K562 (cell line): ENCODE measurements around the gene PTGFR. TPM values are rescaled to one million over a fixed set of nuclear protein-coding genes. Genes with fewer than 3 reads are reported as not detected.

ENCODE experiments used
- ATAC-seq: fragments of 200-7000 bp; cut with Tn5 transposase; 3 replicates; pipeline ENCODE4 v1.9.1; 2020; ENCODE audit warnings: moderate library complexity
- BruUV-seq: library from RNA; stranded (reverse); fragments of 400-500 nt; replicated peaks from 2 replicates; lab custom pipeline; 2021; lab: Mats Ljungman, UMichigan
- CTCF ChIA-PET: fragments of 300-600 bp; formaldehyde crosslinking; extraction: SDS; loops from one replicate; lab custom pipeline; 2021; ENCODE audit warnings: low intra/inter-chr PET ratio; lab: Yijun Ruan, JAX
- POLR2A ChIA-PET: fragments of 300-600, 350-650 bp; sonication (Branson Sonifier 250); formaldehyde crosslinking; extraction: SDS; loops from one replicate; lab custom pipeline; 2021; ENCODE audit warnings: antibody characterized with exemption, inconsistent platforms; lab: Yijun Ruan, JAX
- DNase-seq, 4 experiments: peaks; one replicate each; pipeline versions ENCODE4 v3.0.0 to v3.0.0-alpha.2; 2011 to 2018; ENCODE audit warnings: low spot score in 3 of 4, mixed read lengths in 3 of 4; ENCODE audit errors: extremely low read depth in 1 of 4
- FAIRE-seq: peaks from 2 replicates; lab custom pipeline; 2011; peaks lifted over from hg19 to GRCh38; lab: Jason Lieb, UNC
- H2AFZ ChIP-seq: 2 replicates; pipeline ENCODE4 v1.6.0; 2011; ENCODE audit warnings: low read depth, low read length, control low read depth, inconsistent platforms
- H3K27ac ChIP-seq: fragments of 200-600 bp; 3 replicates; pipeline ENCODE4 v1.8.0; 2011; ENCODE audit warnings: low read depth, mild to moderate bottlenecking, control low read depth, inconsistent platforms, low read length, moderate library complexity, mixed read lengths; ENCODE audit errors: extremely low read depth
- H3K27me3 ChIP-seq, 2 experiments: fragments of 300-600 bp in 1 of 2; 2 replicates in 1 of 2; 3 replicates in 1 of 2; pipeline versions ENCODE4 v1.6.0 to v1.8.0; 2011; ENCODE audit warnings: inconsistent platforms in 2 of 2, low read length in 2 of 2, mild to moderate bottlenecking in 1 of 2, mixed read lengths in 1 of 2, moderate library complexity in 1 of 2; ENCODE audit not compliant: control insufficient read depth in 2 of 2, insufficient read depth in 2 of 2
- H3K36me3 ChIP-seq: fragments of 300-600 bp; 3 replicates; pipeline ENCODE4 v1.8.0; 2011; ENCODE audit warnings: mild to moderate bottlenecking, low read length, inconsistent platforms; ENCODE audit not compliant: control insufficient read depth, insufficient read depth
- H3K4me1 ChIP-seq, 2 experiments: fragments of 200-600 bp in 1 of 2; replicated peaks in 1 of 2; 2 replicates in 1 of 2; 3 replicates in 1 of 2; pipeline versions ENCODE4 v1.5.1 to v1.8.0; 2011; ENCODE audit warnings: inconsistent platforms in 2 of 2, low read length in 2 of 2, mild to moderate bottlenecking in 1 of 2, mixed read lengths in 1 of 2, moderate library complexity in 1 of 2; ENCODE audit not compliant: control insufficient read depth in 2 of 2, insufficient read depth in 2 of 2
- H3K4me2 ChIP-seq: 2 replicates; pipeline ENCODE4 v1.6.1; 2011; ENCODE audit warnings: low read length, control low read depth, inconsistent platforms, mixed read lengths; ENCODE audit not compliant: insufficient read depth
- H3K4me3 ChIP-seq: fragments of 200-600 bp; sonication (generic), shearing (Covaris generic); 2 replicates; pipeline ENCODE4 v1.5.1; 2016; ENCODE audit warnings: control low read depth, inconsistent platforms
- H3K79me2 ChIP-seq: fragments of 200-600 bp; 3 replicates; pipeline ENCODE4 v1.8.0; 2011; ENCODE audit warnings: low read length, inconsistent platforms; ENCODE audit not compliant: control insufficient read depth, insufficient read depth
- H3K9ac ChIP-seq, 2 experiments: 2 replicates each; pipeline versions ENCODE4 v1.6.0 to v1.6.1; 2011; ENCODE audit warnings: low read depth in 2 of 2, low read length in 2 of 2, control low read depth in 1 of 2, inconsistent platforms in 1 of 2, mild to moderate bottlenecking in 1 of 2, mixed read lengths in 1 of 2; ENCODE audit not compliant: insufficient read depth in 1 of 2
- H3K9me1 ChIP-seq: one replicate; pipeline ENCODE4 v1.6.0; 2011; ENCODE audit warnings: inconsistent platforms, mild to moderate bottlenecking, low read length, moderate library complexity; ENCODE audit not compliant: control insufficient read depth, insufficient read depth
- H3K9me3 ChIP-seq: replicated peaks from 2 replicates; pipeline ENCODE4 v1.5.1; 2011; ENCODE audit warnings: low read depth, low read length, inconsistent platforms; ENCODE audit not compliant: control insufficient read depth, insufficient read depth
- H4K20me1 ChIP-seq: replicated peaks from 2 replicates; pipeline ENCODE4 v1.6.1; 2011; ENCODE audit warnings: low read length, inconsistent platforms, mixed read lengths; ENCODE audit not compliant: control insufficient read depth, insufficient read depth
- POLR2A ChIP-seq: fragments of 450-650 bp; conservative IDR thresholded peaks from 2 replicates; pipeline ENCODE4 v1.6.1; 2016
- TAF9B ChIP-seq: fragments of 450-650 bp; IDR thresholded peaks from 2 replicates; pipeline ENCODE4 v1.6.1; 2018; ENCODE audit warnings: mild to moderate bottlenecking; ENCODE audit not compliant: partially characterized antibody
- ZNF699 ChIP-seq: fragments of 250-450 bp; sonication (Bioruptor Pico); IDR thresholded peaks from 2 replicates; pipeline ENCODE4 v1.8.0; 2021; ENCODE audit warnings: mild to moderate bottlenecking, moderate library complexity; ENCODE audit not compliant: insufficient replicate concordance
- ZSCAN32 ChIP-seq: fragments of 450-650 bp; formaldehyde crosslinking; IDR thresholded peaks from 2 replicates; pipeline ENCODE4 v1.4.0; 2020; ENCODE audit warnings: mild to moderate bottlenecking, moderate library complexity
- WGBS: fragments of 100-300 bp; shearing (Covaris generic); methylation state at CpG from one replicate; pipeline ENCODE4 v1.1.6; 2016; ENCODE audit warnings: low coverage, mixed read lengths; ENCODE audit not compliant: insufficient coverage; ENCODE audit errors: missing lambda C conversion rate; 5-methylcytosine and 5-hydroxymethylcytosine counted together
- in situ Hi-C: fragments of 300-500 bp; cut with MboI; formaldehyde crosslinking; loops from 4 replicates; pipeline ENCODE4 v1.15.0; 2018; ENCODE audit warnings: inconsistent platforms, mixed read lengths
- intact Hi-C: fragments of 100-400 bp; cut with micrococcal nuclease; formaldehyde crosslinking; loops from 2 replicates; pipeline ENCODE4 v1.14.2; 2022
- polyA plus RNA-seq, 8 experiments: library from polyadenylated mRNA; depleted of rRNA in 4 of 8; stranded (reverse) in 5 of 8; unstranded in 3 of 8; fragments of >200 nt; fragmentation: Nextera tagmentation in 2 of 8; fragmentation: Illumina TruSeq in 1 of 8; extraction: Ambion mirVana in 2 of 8; extraction: Trizol in 1 of 8; gene quantifications; 2 replicates each; pipeline versions ENCODE4 v1.2.1 to v1.2.3, GENCODE V29; 2011 to 2014; ENCODE audit warnings: inconsistent platforms in 1 of 8, missing spikeins in 1 of 8
- total RNA-seq, 7 experiments: library from RNA; depleted of rRNA in 6 of 7; stranded (reverse); fragments of >200 nt in 6 of 7; fragmentation: Illumina TruSeq in 2 of 7; extraction: Trizol in 2 of 7; gene quantifications; 2 replicates each; pipeline versions ENCODE4 v1.2.1 to v1.2.3, GENCODE V29; 2011 to 2021; ENCODE audit warnings: low replicate concordance in 1 of 7
- TF ChIP-seq, protein P1 (sequence below): fragments of 250-450 bp; sonication (Bioruptor Pico); IDR thresholded peaks from 2 replicates; pipeline ENCODE4 v1.5.0; 2021; ENCODE audit warnings: mild to moderate bottlenecking, borderline replicate concordance
- TF ChIP-seq, protein P2 (sequence below), 2 experiments: IDR thresholded peaks; 2 replicates each; pipeline ENCODE4 v1.6.1; 2011; ENCODE audit warnings: borderline replicate concordance in 1 of 2, control low read depth in 1 of 2, low read depth in 1 of 2, low read length in 1 of 2, mild to moderate bottlenecking in 1 of 2, mixed read lengths in 1 of 2, moderate library complexity in 1 of 2; ENCODE audit not compliant: insufficient read depth in 1 of 2, insufficient read length in 1 of 2, poor library complexity in 1 of 2, severe bottlenecking in 1 of 2; ENCODE audit errors: extremely low read depth in 1 of 2

The PTGFR gene
- total and polyA plus RNA-seq, 9 of the 15 experiments (the other 6 are each of a cell fraction or from before 2014, with no cell fraction given): 0.04 TPM; not detected in 8

DNA sequence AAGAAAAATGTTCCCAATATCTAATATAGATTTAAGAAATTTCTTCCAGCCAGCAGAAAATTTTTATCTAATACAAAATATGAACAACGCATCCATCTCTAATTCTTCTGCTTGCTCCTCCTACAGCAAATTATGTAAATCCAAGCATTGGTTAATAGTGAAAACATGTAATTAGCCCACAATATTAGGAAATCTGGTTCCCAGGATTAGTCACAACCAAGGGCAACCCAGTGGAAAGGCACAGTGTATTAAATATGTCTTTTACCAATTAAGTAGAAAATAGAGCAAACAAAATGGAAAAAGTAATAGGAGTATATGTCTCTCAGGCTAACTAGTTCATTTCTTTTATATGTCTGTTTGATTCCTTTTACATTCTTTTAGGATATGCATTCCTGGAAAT, 70.0 kb downstream of the PTGFR start:
- POLR2A ChIA-PET: no interaction called here
- intact Hi-C loops: no loop called here
- TF ChIP-seq, protein P1, sequence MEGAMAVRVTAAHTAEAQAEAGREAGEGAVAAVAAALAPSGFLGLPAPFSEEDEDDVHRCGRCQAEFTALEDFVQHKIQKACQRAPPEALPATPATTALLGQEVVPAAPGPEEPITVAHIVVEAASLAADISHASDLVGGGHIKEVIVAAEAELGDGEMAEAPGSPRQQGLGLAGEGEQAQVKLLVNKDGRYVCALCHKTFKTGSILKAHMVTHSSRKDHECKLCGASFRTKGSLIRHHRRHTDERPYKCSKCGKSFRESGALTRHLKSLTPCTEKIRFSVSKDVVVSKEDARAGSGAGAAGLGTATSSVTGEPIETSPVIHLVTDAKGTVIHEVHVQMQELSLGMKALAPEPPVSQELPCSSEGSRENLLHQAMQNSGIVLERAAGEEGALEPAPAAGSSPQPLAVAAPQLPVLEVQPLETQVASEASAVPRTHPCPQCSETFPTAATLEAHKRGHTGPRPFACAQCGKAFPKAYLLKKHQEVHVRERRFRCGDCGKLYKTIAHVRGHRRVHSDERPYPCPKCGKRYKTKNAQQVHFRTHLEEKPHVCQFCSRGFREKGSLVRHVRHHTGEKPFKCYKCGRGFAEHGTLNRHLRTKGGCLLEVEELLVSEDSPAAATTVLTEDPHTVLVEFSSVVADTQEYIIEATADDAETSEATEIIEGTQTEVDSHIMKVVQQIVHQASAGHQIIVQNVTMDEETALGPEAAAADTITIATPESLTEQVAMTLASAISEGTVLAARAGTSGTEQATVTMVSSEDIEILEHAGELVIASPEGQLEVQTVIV (CRISPR knock-in tag): no peak
- no peak for TF ChIP-seq ZNF699
- no peak for TF ChIP-seq ZSCAN32
- TF ChIP-seq POLR2A: no peak
- TF ChIP-seq, protein P2, sequence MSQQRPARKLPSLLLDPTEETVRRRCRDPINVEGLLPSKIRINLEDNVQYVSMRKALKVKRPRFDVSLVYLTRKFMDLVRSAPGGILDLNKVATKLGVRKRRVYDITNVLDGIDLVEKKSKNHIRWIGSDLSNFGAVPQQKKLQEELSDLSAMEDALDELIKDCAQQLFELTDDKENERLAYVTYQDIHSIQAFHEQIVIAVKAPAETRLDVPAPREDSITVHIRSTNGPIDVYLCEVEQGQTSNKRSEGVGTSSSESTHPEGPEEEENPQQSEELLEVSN (IDR thresholded peaks at IDR 0.05; ENCODE audit: borderline replicate concordance in 1 of 2, extremely low read depth in 1 of 2, insufficient read depth in 1 of 2, insufficient read length in 1 of 2, low read depth in 1 of 2, low read length in 1 of 2, poor library complexity in 1 of 2, severe bottlenecking in 1 of 2): no peak
- TF ChIP-seq TAF9B: no peak
- TF ChIP-seq, all 486 proteins: peak for 0

More for the DNA sequence above, 70.0 kb downstream of the PTGFR start:
- 18% methylated on average over 1 of the region's 1 CpG for WGBS
- Histone ChIP-seq H3K4me1 (no peaks in the 10 kb centered on the region), H3K4me3 (no peak overlapping the region), H4K20me1 (no peaks in the 10 kb centered on the region), H3K36me3 (no peaks in the 10 kb centered on the region), H3K9me1 (no peaks in the 10 kb centered on the region), H2AFZ (no peak overlapping the region), H3K27ac (no peak overlapping the region), H3K27me3 (no peaks in the 10 kb centered on the region), H3K9ac (no peak overlapping the region), H3K4me2 (no peak overlapping the region), H3K79me2 (no peaks in the 10 kb centered on the region), H3K9me3 (no peaks in the 10 kb centered on the region)
- DNase-seq: no peak
- no TSS peak for BruUV-seq
- no peak for FAIRE-seq
- ATAC-seq: no peak
- CTCF ChIA-PET: no interaction called here
- in situ Hi-C loops: no loop called here
